ENCODE data around the gene MICA.

The MICA gene

GRCh38 chr6:31462964-31463870 lies 59.8 kb downstream of the MICA start:
- peak; percentile 33 for DNase-seq

GRCh38 chr6:31464252-31465184 lies 61.1 kb downstream of the MICA start:
- DNase-seq: no peak
